SK-N-MC (cell line): ENCODE results near the gene KPNA1.

ENCODE experiments used
- EZH2 ChIP-seq: fragments of 200-600 bp; sonication (generic); IDR thresholded peaks from one replicate; pipeline ENCODE4 v1.6.1; 2017; ENCODE audit warnings: antibody characterized with exemption
- POLR2AphosphoS5 ChIP-seq: IDR thresholded peaks from 2 replicates; pipeline ENCODE4 v1.6.1; 2012; ENCODE audit warnings: mild to moderate bottlenecking, low read depth, low read length, borderline replicate concordance

DNA sequence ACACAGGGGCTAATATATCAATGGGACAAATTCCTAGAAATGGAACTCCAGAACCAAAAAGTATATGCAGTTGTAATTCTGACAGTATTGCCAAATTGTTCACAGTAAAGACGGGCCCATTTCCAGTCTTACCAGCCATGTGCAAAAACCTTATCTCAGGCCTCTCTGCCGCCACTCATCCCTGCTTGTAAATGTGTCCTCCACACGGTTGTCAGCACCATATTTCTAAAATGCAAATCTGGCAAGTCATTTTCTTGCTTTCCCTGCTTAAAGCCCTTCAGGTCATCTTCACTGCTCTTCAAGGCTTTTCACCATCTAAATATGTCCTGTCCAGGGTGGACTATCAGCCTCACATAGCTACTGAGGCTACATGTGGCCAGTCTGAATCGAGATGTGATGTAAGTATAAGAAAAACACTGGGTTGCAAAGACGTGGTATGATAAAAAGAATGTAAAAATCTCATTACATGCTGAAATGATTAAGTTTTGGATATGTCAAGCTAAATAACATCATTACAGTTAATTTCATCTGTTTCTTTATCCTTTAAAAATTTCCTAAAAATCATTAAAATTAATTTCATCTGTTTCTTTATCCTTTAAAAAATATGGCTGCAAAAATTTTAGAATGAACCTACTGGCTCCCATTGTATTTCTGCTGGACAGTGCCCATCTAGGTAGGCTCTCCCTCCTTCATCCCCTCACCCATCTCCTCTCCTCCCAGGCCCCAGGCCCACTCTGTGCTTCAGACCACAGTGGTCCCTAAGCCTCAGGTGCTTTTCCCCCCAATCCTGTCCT lies 48.4 kb upstream of the KPNA1 start:
- TF ChIP-seq POLR2AphosphoS5 (no peak), EZH2 (no peak)
